ENCODE results near the gene SMG6.
A peak's percentile ranks its signal among the peaks of the same experiment; 100 is the strongest.

SMG6 gene

DNA sequence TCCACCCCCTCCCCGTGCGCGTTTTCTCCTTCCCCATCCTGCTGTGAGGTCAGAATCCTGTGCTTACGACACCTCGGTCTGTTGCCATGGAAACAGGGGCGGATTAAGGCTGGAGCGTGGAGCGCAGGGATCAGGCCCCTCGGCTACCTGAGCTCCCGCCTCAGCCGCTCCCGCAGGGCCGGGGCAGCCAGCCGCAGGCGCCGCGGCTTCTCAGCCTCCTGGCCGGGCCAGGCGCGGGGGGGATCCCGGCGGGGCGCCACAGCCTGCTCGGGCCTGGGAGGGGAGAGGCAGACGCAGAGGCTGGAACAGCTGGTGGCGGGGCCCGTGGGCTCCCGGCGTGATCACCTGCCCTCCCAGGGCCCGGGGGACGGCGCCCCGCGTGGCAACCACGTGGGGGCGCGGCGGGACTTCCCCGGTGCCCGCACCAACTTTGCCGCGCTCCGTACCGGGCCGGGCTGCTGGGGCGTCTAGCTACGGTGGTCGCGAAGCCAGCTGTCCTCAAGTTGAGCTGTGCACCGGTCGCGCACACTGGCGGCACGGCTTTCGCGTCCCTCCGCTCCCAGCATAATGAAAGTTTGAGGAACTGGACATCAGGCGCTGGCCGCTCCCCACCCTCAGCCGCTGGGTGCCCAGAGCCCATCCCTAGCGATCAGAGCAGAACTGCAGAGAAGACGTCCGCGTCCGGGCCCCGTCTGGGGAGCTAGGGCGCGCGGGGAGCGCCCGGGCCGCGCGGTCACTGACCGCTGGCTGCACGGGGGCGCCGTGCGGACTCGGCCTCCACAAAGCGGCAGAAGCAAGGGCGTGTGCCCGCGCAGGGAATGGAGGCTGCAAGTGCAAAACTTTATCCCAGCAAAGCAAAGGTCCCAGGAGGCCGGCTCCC, 279.7 kb downstream of the SMG6 start:
- peaks cover 9 to 49% (median 26%) of the 10 kb centered on the region in 5 experiments for H3K27me3 ChIP-seq (replicated peaks in 2 of 5; ENCODE audit: control insufficient read depth in 4 of 5, insufficient read depth in 5 of 5, low read length in 4 of 5)
- H3K9me3 ChIP-seq (ENCODE audit: control extremely low read depth in 1 of 5, control insufficient read depth in 4 of 5, insufficient read depth in 2 of 5, low read depth in 1 of 5, low read length in 4 of 5), result no peaks in the 10 kb centered on the region
- no peak overlapping the region for H3K27ac ChIP-seq (ENCODE audit: insufficient read depth in 1 of 2, low read depth in 1 of 2, low read length in 2 of 2, poor library complexity in 1 of 2, severe bottlenecking in 2 of 2)
- under 1% methylated on average over 62 of the region's 85 CpGs for WGBS (ENCODE audit: insufficient coverage)
- no peaks in the 10 kb centered on the region for H3K36me3 ChIP-seq (ENCODE audit: control insufficient read depth in 4 of 4, insufficient read depth in 4 of 4, low read length in 3 of 4)
- ChIA-PET CTCF (interaction anchor here (1.1 to 5.5 kb wide), 4 partner anchors 114 to 143 kb away, joined by 3 to 25 read pairs (median 4); no protein-coding TSS in a partner anchor), POLR2A (interaction anchor here (0.6 kb wide), 1 partner anchor 200 kb away, joined by 3 read pairs; no protein-coding TSS in a partner anchor)
- DNase-seq, result peak; percentile 86 to 93 (median 90)
- H3K4me1 ChIP-seq (ENCODE audit: control extremely low read depth in 1 of 4, control insufficient read depth in 4 of 4, insufficient read depth in 4 of 4, low read length in 3 of 4), result peaks cover 0 to 57% (median 50%) of the 10 kb centered on the region in 4 experiments
- peak overlapping the region in 6 of 7 experiments; percentile 46 to 75 (median 60) for H3K4me3 ChIP-seq (ENCODE audit: control insufficient read depth in 1 of 7, extremely low read depth in 1 of 7, insufficient read depth in 4 of 7, low read depth in 2 of 7, low read length in 6 of 7)

GRCh38 chr17:2023256-2023655, 280.3 kb downstream of the SMG6 start:
- H3K27ac ChIP-seq (ENCODE audit: insufficient read depth in 1 of 2, low read depth in 1 of 2, low read length in 2 of 2, poor library complexity in 1 of 2, severe bottlenecking in 2 of 2), result no peak overlapping the region
- ChIA-PET POLR2A (no interaction called here), CTCF (interaction anchor here (5.5 kb wide), 1 partner anchor 113 kb away, joined by 25 read pairs; no protein-coding TSS in a partner anchor)
- peaks cover 0 to 57% (median 50%) of the 10 kb centered on the region in 4 experiments for H3K4me1 ChIP-seq (ENCODE audit: control extremely low read depth in 1 of 4, control insufficient read depth in 4 of 4, insufficient read depth in 4 of 4, low read length in 3 of 4)
- 43% methylated on average over 11 of the region's 16 CpGs for WGBS (ENCODE audit: insufficient coverage)
- no peak for DNase-seq
- H3K9me3 ChIP-seq (ENCODE audit: control extremely low read depth in 1 of 5, control insufficient read depth in 4 of 5, insufficient read depth in 2 of 5, low read depth in 1 of 5, low read length in 4 of 5), result no peaks in the 10 kb centered on the region
- peaks cover 9 to 46% (median 29%) of the 10 kb centered on the region in 5 experiments for H3K27me3 ChIP-seq (replicated peaks in 2 of 5; ENCODE audit: control insufficient read depth in 4 of 5, insufficient read depth in 5 of 5, low read length in 4 of 5)
- peak overlapping the region in 3 of 7 experiments; percentile 22 to 58 (median 45) for H3K4me3 ChIP-seq (ENCODE audit: control insufficient read depth in 1 of 7, extremely low read depth in 1 of 7, insufficient read depth in 4 of 7, low read depth in 2 of 7, low read length in 6 of 7)
- H3K36me3 ChIP-seq (ENCODE audit: control insufficient read depth in 4 of 4, insufficient read depth in 4 of 4, low read length in 3 of 4), result no peaks in the 10 kb centered on the region

DNA sequence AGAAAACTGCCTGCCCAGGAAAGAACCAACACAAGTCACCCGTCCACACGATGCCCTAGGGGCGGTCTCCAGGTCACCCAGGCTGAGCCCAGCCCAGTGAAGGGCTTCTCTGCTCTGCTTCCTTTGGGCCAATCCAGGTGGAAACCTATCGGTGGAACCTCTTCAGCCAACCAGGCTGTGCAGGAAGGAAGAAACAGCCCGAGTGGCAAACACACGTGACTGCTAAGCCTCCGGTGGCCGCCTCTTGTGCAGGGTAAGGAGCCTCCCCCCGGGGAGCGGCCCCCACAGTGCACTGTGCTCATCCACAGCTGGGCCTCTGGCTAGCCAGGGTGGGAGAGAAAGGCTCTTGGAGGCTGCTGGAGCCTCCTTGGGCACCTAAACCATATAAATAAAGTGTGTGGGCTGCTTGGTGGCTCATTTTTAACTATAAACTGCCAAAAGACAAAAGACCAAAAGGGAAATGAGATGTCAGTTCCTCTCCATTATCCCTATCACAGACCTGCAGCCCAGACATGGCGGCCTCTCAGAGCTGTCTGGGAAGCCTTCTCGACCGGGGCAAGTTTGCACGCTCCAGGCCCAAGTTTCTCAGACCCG, 280.8 kb downstream of the SMG6 start:
- 15% methylated on average over 11 of the region's 15 CpGs for WGBS (ENCODE audit: insufficient coverage)
- ChIA-PET CTCF (interaction anchor here (1.0 kb wide), 1 partner anchor 13 kb away, joined by 3 read pairs; no protein-coding TSS in a partner anchor), POLR2A (no interaction called here)
- Histone ChIP-seq H3K27me3 (replicated peaks in 2 of 5; ENCODE audit: control insufficient read depth in 4 of 5, insufficient read depth in 5 of 5, low read length in 4 of 5) (peaks cover 9 to 41% (median 30%) of the 10 kb centered on the region in 5 experiments), H3K4me1 (ENCODE audit: control extremely low read depth in 1 of 4, control insufficient read depth in 4 of 4, insufficient read depth in 4 of 4, low read length in 3 of 4) (peaks cover 0 to 57% (median 50%) of the 10 kb centered on the region in 4 experiments), H3K4me3 (ENCODE audit: control insufficient read depth in 1 of 7, extremely low read depth in 1 of 7, insufficient read depth in 4 of 7, low read depth in 2 of 7, low read length in 6 of 7) (peak overlapping the region in 4 of 7 experiments; percentile 12 to 58 (median 34)), H3K27ac (ENCODE audit: insufficient read depth in 1 of 2, low read depth in 1 of 2, low read length in 2 of 2, poor library complexity in 1 of 2, severe bottlenecking in 2 of 2) (no peak overlapping the region), H3K36me3 (ENCODE audit: control insufficient read depth in 4 of 4, insufficient read depth in 4 of 4, low read length in 3 of 4) (no peaks in the 10 kb centered on the region), H3K9me3 (ENCODE audit: control extremely low read depth in 1 of 5, control insufficient read depth in 4 of 5, insufficient read depth in 2 of 5, low read depth in 1 of 5, low read length in 4 of 5) (no peaks in the 10 kb centered on the region)
- DNase-seq, result peak in 2 of 3 donors; percentile 36 to 58

- ChIA-PET CTCF (interaction anchor here (0.7 to 1.5 kb wide), 5 partner anchors 9 to 110 kb away, joined by 3 to 6 read pairs (median 3); partner anchors contain the start of gene DPH1), POLR2A (no interaction called here)
- Histone ChIP-seq H3K27me3 (replicated peaks in 2 of 5; ENCODE audit: control insufficient read depth in 4 of 5, insufficient read depth in 5 of 5, low read length in 4 of 5) (peaks cover 0 to 21% (median 18%) of the 10 kb centered on the region in 5 experiments), H3K4me1 (ENCODE audit: control extremely low read depth in 1 of 4, control insufficient read depth in 4 of 4, insufficient read depth in 4 of 4, low read length in 3 of 4) (peaks cover 0 to 50% (median 48%) of the 10 kb centered on the region in 4 experiments), H3K36me3 (ENCODE audit: control insufficient read depth in 4 of 4, insufficient read depth in 4 of 4, low read length in 3 of 4) (no peaks in the 10 kb centered on the region), H3K27ac (ENCODE audit: insufficient read depth in 1 of 2, low read depth in 1 of 2, low read length in 2 of 2, poor library complexity in 1 of 2, severe bottlenecking in 2 of 2) (no peak overlapping the region), H3K9me3 (ENCODE audit: control extremely low read depth in 1 of 5, control insufficient read depth in 4 of 5, insufficient read depth in 2 of 5, low read depth in 1 of 5, low read length in 4 of 5) (no peaks in the 10 kb centered on the region), H3K4me3 (ENCODE audit: control insufficient read depth in 1 of 7, extremely low read depth in 1 of 7, insufficient read depth in 4 of 7, low read depth in 2 of 7, low read length in 6 of 7) (peak overlapping the region in 2 of 7 experiments; percentile 10 to 11)
- WGBS (ENCODE audit: insufficient coverage), result 3% methylated on average over 8 of the region's 8 CpGs
- peak in 1 of 3 donors; percentile 29 for DNase-seq
These were observed 282.9 kb downstream of the SMG6 start for GRCh38 chr17:2020721-2021120.

GRCh38 chr17:2019723-2020122, 283.9 kb downstream of the SMG6 start:
- peaks cover 0 to 19% (median 8%) of the 10 kb centered on the region in 5 experiments for H3K27me3 ChIP-seq (replicated peaks in 2 of 5; ENCODE audit: control insufficient read depth in 4 of 5, insufficient read depth in 5 of 5, low read length in 4 of 5)
- H3K4me1 ChIP-seq (ENCODE audit: control extremely low read depth in 1 of 4, control insufficient read depth in 4 of 4, insufficient read depth in 4 of 4, low read length in 3 of 4), result peaks cover 0 to 42% (median 39%) of the 10 kb centered on the region in 4 experiments
- no peaks in the 10 kb centered on the region for H3K36me3 ChIP-seq (ENCODE audit: control insufficient read depth in 4 of 4, insufficient read depth in 4 of 4, low read length in 3 of 4)
- CTCF ChIA-PET, result interaction anchor here (1.0 to 1.5 kb wide), 5 partner anchors 20 to 225 kb away, joined by 3 to 6 read pairs (median 4); no protein-coding TSS in a partner anchor
- WGBS (ENCODE audit: insufficient coverage), result 100% methylated on average over 4 of the region's 8 CpGs
- POLR2A ChIA-PET, result no interaction called here
- DNase-seq, result no peak
- H3K4me3 ChIP-seq (ENCODE audit: control insufficient read depth in 1 of 7, extremely low read depth in 1 of 7, insufficient read depth in 4 of 7, low read depth in 2 of 7, low read length in 6 of 7), result no peak overlapping the region
- no peak overlapping the region for H3K27ac ChIP-seq (ENCODE audit: insufficient read depth in 1 of 2, low read depth in 1 of 2, low read length in 2 of 2, poor library complexity in 1 of 2, severe bottlenecking in 2 of 2)
- no peaks in the 10 kb centered on the region for H3K9me3 ChIP-seq (ENCODE audit: control extremely low read depth in 1 of 5, control insufficient read depth in 4 of 5, insufficient read depth in 2 of 5, low read depth in 1 of 5, low read length in 4 of 5)

DNA sequence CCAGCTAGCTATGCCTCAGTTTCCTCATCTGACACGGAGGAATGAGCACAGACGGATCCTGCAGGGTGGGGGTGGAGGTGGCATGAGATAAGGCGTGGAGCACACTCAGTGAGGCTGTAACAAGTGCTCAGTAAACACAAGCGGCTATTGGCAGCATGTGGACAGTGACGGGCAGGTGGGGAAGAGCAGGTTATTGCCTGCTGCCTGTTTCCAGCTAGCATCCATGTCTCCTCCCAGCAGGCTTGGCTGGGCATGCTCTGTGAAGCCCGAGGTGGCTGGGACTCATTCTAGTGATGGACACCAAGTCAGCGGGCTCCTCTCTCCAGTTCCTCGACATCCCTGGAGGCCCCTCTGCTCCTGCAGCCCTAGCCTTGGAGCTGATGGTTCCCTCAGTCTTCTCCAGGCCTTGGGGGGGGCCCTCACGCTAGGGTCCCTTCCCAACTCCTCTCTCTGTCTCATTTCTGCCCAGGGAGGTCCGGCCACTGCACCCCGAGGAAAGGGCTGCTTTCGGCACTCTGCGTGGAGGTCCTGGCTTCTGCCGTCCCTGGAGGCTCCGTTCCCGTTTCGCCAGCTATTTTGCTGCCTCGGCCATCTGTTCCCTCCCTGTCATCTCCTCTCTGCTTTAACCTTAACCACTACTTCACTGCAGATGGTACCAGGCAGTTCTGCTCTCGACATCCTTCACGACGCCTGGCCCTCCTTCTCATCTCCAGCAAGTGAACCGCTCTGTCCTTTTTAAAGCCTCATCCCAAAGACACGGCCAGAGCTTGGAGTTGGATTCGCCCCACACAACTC, 284.7 kb downstream of the SMG6 start:
- ChIA-PET POLR2A (no interaction called here), CTCF (interaction anchor here (1.0 to 1.3 kb wide), 2 partner anchors 137 to 226 kb away, joined by 3 to 4 read pairs; no protein-coding TSS in a partner anchor)
- no peak overlapping the region for H3K4me3 ChIP-seq (ENCODE audit: control insufficient read depth in 1 of 7, extremely low read depth in 1 of 7, insufficient read depth in 4 of 7, low read depth in 2 of 7, low read length in 6 of 7)
- 96% methylated on average over 24 of the region's 24 CpGs for WGBS (ENCODE audit: insufficient coverage)
- no peaks in the 10 kb centered on the region for H3K9me3 ChIP-seq (ENCODE audit: control extremely low read depth in 1 of 5, control insufficient read depth in 4 of 5, insufficient read depth in 2 of 5, low read depth in 1 of 5, low read length in 4 of 5)
- H3K4me1 ChIP-seq (ENCODE audit: control extremely low read depth in 1 of 4, control insufficient read depth in 4 of 4, insufficient read depth in 4 of 4, low read length in 3 of 4), result peaks cover 0 to 34% (median 31%) of the 10 kb centered on the region in 4 experiments
- H3K27me3 ChIP-seq (replicated peaks in 2 of 5; ENCODE audit: control insufficient read depth in 4 of 5, insufficient read depth in 5 of 5, low read length in 4 of 5), result peaks cover 0 to 14% (median under 1%) of the 10 kb centered on the region in 5 experiments
- DNase-seq, result no peak
- H3K36me3 ChIP-seq (ENCODE audit: control insufficient read depth in 4 of 4, insufficient read depth in 4 of 4, low read length in 3 of 4), result no peaks in the 10 kb centered on the region
- H3K27ac ChIP-seq (ENCODE audit: insufficient read depth in 1 of 2, low read depth in 1 of 2, low read length in 2 of 2, poor library complexity in 1 of 2, severe bottlenecking in 2 of 2), result no peak overlapping the region

Data from common myeloid progenitor, CD34-positive (primary cell).